ENCODE results near the gene SLC7A5. TPM values are rescaled to one million over a fixed set of nuclear protein-coding genes. Genes with fewer than 3 reads are reported as not detected.

SLC7A5 gene
- polyA plus RNA-seq, 3 donors: 1.9 to 28.2 (median 3.4) TPM

DNA sequence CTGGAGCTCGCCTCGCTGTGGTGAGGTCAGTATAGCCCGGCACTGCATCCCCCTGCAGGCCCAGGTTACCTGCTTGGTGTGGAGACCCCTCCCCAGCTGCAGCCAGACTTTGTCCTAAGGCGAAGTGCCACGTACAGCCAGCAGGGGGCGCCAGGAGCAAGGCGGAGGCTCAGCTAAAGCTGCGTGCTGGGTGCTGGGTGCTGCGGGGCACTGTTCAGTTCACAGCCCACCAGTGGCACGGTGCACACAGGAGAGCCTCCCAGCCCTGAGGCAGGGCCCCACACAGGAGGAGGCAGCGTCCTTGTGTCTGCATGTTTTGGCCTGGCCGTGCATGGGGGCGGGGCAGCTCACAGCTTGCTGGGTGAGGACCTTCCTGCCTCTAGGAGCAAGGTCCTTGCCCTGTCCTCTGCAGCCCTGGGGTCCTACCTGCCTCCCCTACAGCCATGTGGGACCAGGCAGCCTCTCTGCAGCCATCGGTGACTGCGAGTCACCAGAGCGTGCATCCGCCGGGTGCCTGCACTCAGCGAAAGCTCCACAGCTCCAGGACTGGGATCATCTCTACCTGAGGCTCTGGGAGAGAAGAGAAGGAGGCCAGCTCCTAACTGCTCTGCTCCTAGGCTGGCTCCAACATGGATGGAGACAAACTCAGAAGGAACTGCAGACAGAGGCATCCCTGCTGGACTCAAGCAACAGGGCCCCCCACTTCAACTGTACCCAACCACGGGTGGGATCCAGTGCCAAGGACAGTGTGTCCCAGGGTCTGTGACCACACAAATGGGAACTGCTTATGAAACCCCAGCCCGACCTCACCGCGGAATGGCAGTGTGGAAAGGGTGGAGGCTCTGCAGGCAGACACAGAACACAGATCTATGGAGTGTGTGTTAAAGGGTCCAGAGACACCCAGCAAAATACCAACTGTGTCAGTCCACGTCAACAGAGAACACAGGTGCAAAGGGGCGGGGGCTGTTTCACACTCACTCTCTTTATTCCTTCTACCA, 19.0 kb downstream of the SLC7A5 start:
- no peak overlapping the region for H3K27ac ChIP-seq (ENCODE audit: low read depth, low read length)
- 47 to 56% (median 52%) methylated on average over 25 of the region's 25 CpGs for WGBS, 3 donors

DNA sequence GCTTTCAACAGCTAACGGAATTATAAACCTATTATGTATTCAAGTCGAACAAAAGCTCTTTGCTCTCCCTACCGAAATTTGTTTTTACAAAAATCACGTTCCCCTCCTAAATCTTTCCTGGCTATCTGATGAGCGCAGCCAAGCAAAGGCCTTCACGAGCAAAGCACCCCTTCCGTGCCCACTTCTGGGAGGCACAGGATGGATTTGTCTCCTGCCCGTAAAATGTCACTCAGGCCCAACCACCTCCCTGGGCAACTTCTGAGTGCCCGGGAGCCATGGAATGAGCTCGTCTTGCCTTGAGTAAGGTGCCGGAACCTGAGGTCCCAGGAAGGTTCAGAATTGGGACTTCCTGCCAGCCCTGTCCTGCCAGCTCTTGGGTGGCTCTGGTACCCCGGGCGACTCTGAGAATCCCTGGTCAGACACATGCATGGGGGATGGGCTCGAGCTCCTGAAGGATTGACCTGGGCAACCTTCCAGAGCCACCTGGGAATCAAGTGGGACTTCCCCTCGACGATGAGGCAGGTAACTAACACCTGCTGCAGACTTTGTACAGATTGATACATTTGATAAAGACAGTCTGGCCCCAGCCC, 19.8 kb downstream of the SLC7A5 start:
- 65 to 86% (median 83%) methylated on average over 16 of the region's 16 CpGs for WGBS, 3 donors
- H3K27ac ChIP-seq (ENCODE audit: low read depth, low read length): no peak overlapping the region

DNA sequence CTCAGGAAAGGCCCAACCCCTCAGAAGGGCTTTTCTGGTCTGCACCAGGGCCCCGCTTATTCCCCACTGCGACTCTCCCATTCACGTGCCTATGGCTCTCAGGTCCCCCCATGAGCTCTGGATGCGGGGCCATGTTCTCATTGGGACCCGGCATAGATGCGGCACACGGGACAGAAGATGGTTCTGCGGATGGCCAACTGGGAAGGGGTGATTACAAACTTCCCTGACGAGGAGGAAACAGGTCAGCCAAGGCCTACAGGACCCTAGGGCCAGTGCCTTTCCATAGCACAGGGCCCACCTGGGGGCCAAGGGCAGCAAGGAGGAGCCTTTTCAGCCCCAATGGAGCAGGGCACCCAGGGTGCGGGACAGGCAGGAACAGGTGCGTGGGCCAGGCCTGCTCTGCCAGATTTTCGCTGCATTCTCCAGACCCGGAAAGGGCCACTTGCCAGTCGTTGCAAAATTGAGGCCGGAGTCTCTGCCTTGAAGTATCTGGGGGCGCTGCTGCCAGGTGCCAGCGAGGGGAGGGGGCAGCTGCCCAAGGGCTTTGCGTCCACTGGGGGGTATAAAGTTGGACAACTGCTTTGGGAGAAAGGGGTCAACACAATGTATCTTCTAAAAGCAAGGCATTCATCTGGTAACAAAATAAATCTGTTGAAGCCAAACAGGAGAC, 20.5 kb downstream of the SLC7A5 start:
- WGBS, 3 donors: 73 to 89% (median 84%) methylated on average over 18 of the region's 18 CpGs
- H3K27ac ChIP-seq (ENCODE audit: low read depth, low read length): no peak overlapping the region

GRCh38 chr16:87847785-87848675, 21.3 kb downstream of the SLC7A5 start:
- no peak overlapping the region for H3K27ac ChIP-seq (ENCODE audit: low read depth, low read length)
- 62 to 81% (median 74%) methylated on average over 28 of the region's 28 CpGs for WGBS, 3 donors

DNA sequence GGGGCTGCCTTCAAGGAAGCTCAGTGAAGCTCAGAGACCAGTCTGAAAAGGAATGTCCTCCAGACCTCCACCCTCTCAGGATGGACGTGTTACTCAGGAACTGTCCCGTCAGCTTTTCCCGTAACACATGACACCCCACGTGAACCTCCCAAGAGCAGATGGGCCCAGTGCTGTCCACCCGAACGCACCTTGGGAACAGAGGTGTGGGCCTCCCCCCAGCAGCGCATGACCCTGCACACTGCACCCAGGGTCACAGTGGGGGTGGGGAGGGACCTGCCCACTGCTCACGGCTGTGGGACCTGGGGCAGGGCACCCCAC, 21.9 kb downstream of the SLC7A5 start:
- H3K27ac ChIP-seq (ENCODE audit: low read depth, low read length): no peak overlapping the region
- 76 to 86% (median 82%) methylated on average over 8 of the region's 8 CpGs for WGBS, 3 donors

DNA sequence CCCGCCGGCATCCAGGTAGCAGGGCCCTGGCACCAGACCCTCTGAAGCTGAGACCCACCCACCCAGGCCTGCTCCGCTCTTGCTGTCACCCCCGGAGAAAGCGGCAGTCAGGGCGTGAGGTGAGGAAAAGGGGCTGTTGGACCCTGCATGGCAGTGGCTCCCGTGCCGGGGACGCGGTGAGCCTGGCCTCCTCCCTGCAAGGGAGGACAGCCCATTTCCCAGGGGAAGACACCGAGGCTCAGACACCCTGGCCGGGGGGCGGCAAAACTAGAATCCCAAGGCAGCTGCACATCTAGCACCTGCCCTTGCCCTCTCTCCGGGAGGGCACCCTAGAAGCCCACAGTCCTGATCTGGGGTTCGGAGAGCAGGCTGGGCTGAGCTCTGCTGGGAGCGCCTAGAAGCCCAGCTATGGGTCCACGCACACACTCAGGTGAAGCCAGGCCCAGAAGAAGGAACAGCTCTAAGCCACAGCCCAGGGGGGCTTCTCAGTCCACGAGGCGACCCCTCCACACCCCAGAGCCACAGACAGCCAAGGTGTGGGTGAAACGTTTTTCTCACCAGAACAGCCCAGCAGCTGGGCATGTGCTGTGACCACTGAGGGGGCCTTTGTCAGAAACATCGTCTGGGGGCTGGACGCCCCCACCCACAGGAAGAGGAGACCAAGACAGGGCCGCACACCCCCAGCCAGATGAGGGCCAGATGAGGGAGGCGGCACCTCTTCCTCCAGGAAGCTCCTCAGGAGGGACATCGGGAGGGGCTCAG, 22.4 kb downstream of the SLC7A5 start:
- no peak overlapping the region for H3K27ac ChIP-seq (ENCODE audit: low read depth, low read length)
- WGBS, 3 donors: 83 to 90% (median 88%) methylated on average over 23 to 25 of the region's 25 CpGs

- 72 to 81% (median 78%) methylated on average over 31 of the region's 31 CpGs for WGBS, 3 donors
- no peak overlapping the region for H3K27ac ChIP-seq (ENCODE audit: low read depth, low read length)
Measured at GRCh38 chr16:87845807-87846619, 23.3 kb downstream of the SLC7A5 start.

DNA sequence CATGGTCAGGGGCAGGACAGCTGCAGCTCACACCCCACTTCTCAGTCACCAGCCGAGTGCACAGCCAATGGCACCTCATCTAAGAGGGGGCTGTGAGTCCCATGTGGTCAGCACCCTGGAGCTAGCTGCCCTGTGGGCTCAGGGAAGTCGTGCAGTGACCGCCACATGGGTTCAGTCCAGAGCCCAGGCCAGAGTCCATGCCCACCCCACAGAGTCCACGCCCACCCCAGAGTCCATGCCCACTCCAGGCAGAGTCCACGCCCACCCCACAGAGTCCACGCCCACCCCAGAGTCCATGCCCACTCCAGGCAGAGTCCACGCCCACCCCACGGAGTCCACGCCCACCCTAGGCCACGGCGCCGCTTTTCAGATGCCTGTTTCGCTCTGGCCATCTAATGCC, 24.1 kb downstream of the SLC7A5 start:
- WGBS, 3 donors: 88 to 96% (median 91%) methylated on average over 13 of the region's 13 CpGs
- H3K27ac ChIP-seq (ENCODE audit: low read depth, low read length): no peak overlapping the region

DNA sequence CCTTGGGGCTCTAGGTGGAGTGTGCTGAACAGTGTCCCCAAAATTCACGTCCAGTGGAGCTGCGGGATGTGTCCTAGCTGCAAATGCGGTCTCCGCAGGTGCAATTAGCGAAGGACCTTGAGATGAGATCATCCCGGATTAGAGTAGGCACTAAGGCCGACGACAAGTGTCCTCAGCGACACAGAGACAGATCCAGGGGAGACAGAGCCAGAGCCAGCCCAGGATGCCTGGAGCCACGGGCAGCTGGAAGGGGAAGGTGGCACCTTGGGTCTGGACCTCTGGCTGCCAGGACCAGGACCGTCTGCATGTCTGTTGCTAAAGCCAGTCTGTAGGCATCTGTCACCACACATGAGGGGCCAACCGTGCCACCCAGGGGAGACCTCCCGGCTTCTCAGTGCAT, 24.5 kb downstream of the SLC7A5 start:
- WGBS, 3 donors: 82 to 92% (median 90%) methylated on average over 12 to 13 of the region's 13 CpGs
- no peak overlapping the region for H3K27ac ChIP-seq (ENCODE audit: low read depth, low read length)

DNA sequence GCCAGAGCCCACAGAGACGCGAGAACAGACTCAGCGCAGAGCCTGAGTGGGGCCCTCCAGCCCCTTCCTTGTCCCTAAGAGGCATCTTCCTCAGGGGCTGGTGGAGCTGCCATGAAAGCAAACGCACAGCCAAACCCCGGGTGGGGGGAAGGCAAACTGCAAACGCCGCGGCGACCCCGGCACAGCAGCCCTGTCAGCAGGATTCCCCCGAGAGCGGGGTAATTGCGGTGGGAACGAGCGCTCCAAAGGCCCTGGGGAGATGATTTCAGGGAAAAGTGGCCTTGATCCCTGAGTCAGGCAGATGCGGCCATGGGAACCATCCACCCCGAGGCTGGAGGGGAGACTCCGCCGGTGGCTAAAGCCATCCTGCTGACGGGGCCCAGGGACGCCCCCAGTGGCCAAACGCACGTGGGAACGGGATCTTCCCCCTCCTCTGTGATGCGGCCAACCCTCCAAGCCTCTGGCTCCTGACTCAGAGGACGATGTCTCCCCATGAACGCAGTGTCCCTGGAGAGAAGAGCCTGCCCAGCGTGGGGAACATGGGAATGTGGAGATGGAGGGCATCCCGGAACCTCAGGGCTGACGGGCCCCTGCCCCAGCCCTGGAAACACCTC, 25.1 kb downstream of the SLC7A5 start:
- 60 to 69% (median 63%) methylated on average over 28 to 30 of the region's 30 CpGs for WGBS, 3 donors
- H3K27ac ChIP-seq (ENCODE audit: low read depth, low read length): no peak overlapping the region

GRCh38 chr16:87843678-87844105, 25.6 kb downstream of the SLC7A5 start:
- WGBS, 3 donors: 86 to 89% (median 87%) methylated on average over 17 of the region's 17 CpGs
- H3K27ac ChIP-seq (ENCODE audit: low read depth, low read length): no peak overlapping the region

GRCh38 chr16:87842209-87842869, 27.0 kb downstream of the SLC7A5 start:
- WGBS, 3 donors: 74 to 88% (median 75%) methylated on average over 17 of the region's 17 CpGs
- no peak overlapping the region for H3K27ac ChIP-seq (ENCODE audit: low read depth, low read length)

GRCh38 chr16:87841340-87842208, 27.7 kb downstream of the SLC7A5 start:
- WGBS, 3 donors: 92 to 94% (median 93%) methylated on average over 22 of the region's 22 CpGs
- no peak overlapping the region for H3K27ac ChIP-seq (ENCODE audit: low read depth, low read length)

GRCh38 chr16:87840271-87840978, 28.9 kb downstream of the SLC7A5 start:
- 82 to 87% (median 86%) methylated on average over 29 of the region's 29 CpGs for WGBS, 3 donors
- no peak overlapping the region for H3K27ac ChIP-seq (ENCODE audit: low read depth, low read length)

Measured in adipose tissue (tissue), 3 donors.